B cell (primary cell): ENCODE measurements around the gene STUM. TPM values are rescaled to one million over a fixed set of nuclear protein-coding genes. Genes with fewer than 3 reads are reported as not detected.

Experiments used
- ATAC-seq: fragments of 200-7000 bp; cut with Tn5 transposase; one replicate; pipeline ENCODE4 v1.10.0; 2021; ENCODE audit warnings: low read depth, mild to moderate bottlenecking, moderate number of reproducible peaks, moderate library complexity
- CTCF ChIA-PET: fragments of 350-600 bp; sonication (Branson Sonifier 250); formaldehyde crosslinking; loops from one replicate; lab custom pipeline; 2021; ENCODE audit warnings: antibody characterized with exemption, inconsistent platforms; lab: Charles Lee
- POLR2A ChIA-PET: fragments of 350-600 bp; sonication (Branson Sonifier 250); formaldehyde crosslinking; loops from one replicate; lab custom pipeline; 2021; ENCODE audit warnings: antibody characterized with exemption; lab: Charles Lee
- DNase-seq: peaks from one replicate; pipeline ENCODE4 v3.0.0; 2013
- H2AFZ ChIP-seq: 2 replicates; pipeline ENCODE4 v1.6.1; 2012; ENCODE audit warnings: mild to moderate bottlenecking, low read depth, low read length; ENCODE audit not compliant: insufficient read depth, poor library complexity, severe bottlenecking
- H3K27ac ChIP-seq, 2 donors: 1 replicate in 1 of 2; 2 replicates in 1 of 2; pipeline ENCODE4 v1.5.1; 2012 to 2013; ENCODE audit warnings: low read length in 2 of 2, mild to moderate bottlenecking in 2 of 2, moderate library complexity in 1 of 2
- H3K27me3 ChIP-seq, 4 experiments: fragments of 200-600 bp in 1 of 4; sonication (generic) in 1 of 4; replicated peaks in 1 of 4; 1 replicate in 2 of 4; 2 replicates in 2 of 4; pipeline versions ENCODE4 v1.6.1 to v1.7.0; 2013 to 2016; ENCODE audit warnings: low read length in 3 of 4, mild to moderate bottlenecking in 2 of 4, mixed read lengths in 1 of 4, moderate library complexity in 1 of 4; ENCODE audit not compliant: insufficient read depth in 4 of 4, control insufficient read depth in 3 of 4; ENCODE audit errors: control extremely low read depth in 1 of 4
- H3K36me3 ChIP-seq, 2 experiments: replicated peaks in 1 of 2; 1 replicate in 1 of 2; 2 replicates in 1 of 2; pipeline versions ENCODE4 v1.6.1 to v1.7.1; 2013; ENCODE audit warnings: low read length in 1 of 2; ENCODE audit not compliant: insufficient read depth in 2 of 2, control insufficient read depth in 1 of 2; ENCODE audit errors: control extremely low read depth in 1 of 2, extremely low read depth in 1 of 2
- H3K4me1 ChIP-seq, 2 donors: fragments of 200-600 bp in 1 of 2; sonication (generic) in 1 of 2; 1 replicate in 1 of 2; 2 replicates in 1 of 2; pipeline versions ENCODE4 v1.5.1 to v1.6.1; 2013 to 2017; ENCODE audit warnings: low read length in 2 of 2; ENCODE audit not compliant: control insufficient read depth in 2 of 2, insufficient read depth in 2 of 2
- H3K4me2 ChIP-seq: replicated peaks from 2 replicates; pipeline ENCODE3; 2012; ENCODE audit warnings: mild to moderate bottlenecking, low read depth, low read length; ENCODE audit not compliant: poor library complexity, severe bottlenecking
- H3K4me3 ChIP-seq, 5 experiments: fragments of 200-600 bp in 1 of 5; sonication (generic) in 1 of 5; 1 replicate in 3 of 5; 2 replicates in 2 of 5; pipeline versions ENCODE4 v1.5.1 to v1.7.0; 2011 to 2016; ENCODE audit warnings: low read length in 4 of 5, mild to moderate bottlenecking in 4 of 5, low read depth in 2 of 5, control low read depth in 1 of 5, moderate library complexity in 1 of 5; ENCODE audit not compliant: insufficient read depth in 1 of 5; ENCODE audit errors: control extremely low read depth in 1 of 5, extremely low read depth in 1 of 5
- H3K79me2 ChIP-seq: fragments of 200-600 bp; sonication (generic); one replicate; pipeline ENCODE4 v1.6.0; 2016; ENCODE audit warnings: low read length; ENCODE audit not compliant: control insufficient read depth, insufficient read depth
- H3K9ac ChIP-seq: fragments of 200-600 bp; sonication (generic); 2 replicates; pipeline ENCODE4 v1.6.1; 2017; ENCODE audit warnings: mild to moderate bottlenecking, low read length, moderate library complexity
- H3K9me3 ChIP-seq, 3 donors: one replicate each; pipeline versions ENCODE4 v1.6.1 to v1.7.1; 2013; ENCODE audit warnings: low read length in 2 of 3; ENCODE audit not compliant: control insufficient read depth in 2 of 3, insufficient read depth in 1 of 3; ENCODE audit errors: control extremely low read depth in 1 of 3
- H4K20me1 ChIP-seq: 2 replicates; pipeline ENCODE4 v1.6.0; 2012; ENCODE audit warnings: mild to moderate bottlenecking, low read length; ENCODE audit not compliant: insufficient read depth, control insufficient read depth, poor library complexity, severe bottlenecking
- H3K27ac Mint-ChIP-seq: one replicate; pipeline ENCODE4 v1.8.0; 2021; ENCODE audit warnings: mixed read lengths
- H3K27me3 Mint-ChIP-seq: one replicate; pipeline ENCODE4 v1.8.0; 2021; ENCODE audit warnings: mixed read lengths
- H3K4me1 Mint-ChIP-seq: one replicate; pipeline ENCODE4 v1.8.0; 2021; ENCODE audit warnings: mixed read lengths
- H3K4me3 Mint-ChIP-seq: one replicate; pipeline ENCODE4 v1.8.0; 2021; ENCODE audit warnings: mixed read lengths
- H3K9me3 Mint-ChIP-seq: one replicate; pipeline ENCODE4 v1.8.0; 2022; ENCODE audit warnings: mixed read lengths; ENCODE audit not compliant: insufficient read depth
- EZH2 ChIP-seq: IDR thresholded peaks from 2 replicates; pipeline ENCODE4 v1.6.1; 2012; ENCODE audit warnings: borderline replicate concordance, low read depth, mild to moderate bottlenecking, moderate library complexity, low read length; ENCODE audit not compliant: insufficient read depth, poor library complexity, severe bottlenecking
- WGBS: methylation state at CpG from one replicate; pipeline ENCODE4 v1.1.5; 2013; ENCODE audit warnings: missing lambda C conversion rate; ENCODE audit not compliant: insufficient coverage; 5-methylcytosine and 5-hydroxymethylcytosine counted together
- intact Hi-C: fragments of 100-400 bp; cut with micrococcal nuclease; formaldehyde crosslinking; loops from one replicate; pipeline ENCODE4 v1.10.0; 2022
- polyA plus RNA-seq: library from polyadenylated mRNA; depleted of rRNA; stranded (reverse); fragments of >200 nt; gene quantifications from 2 replicates; pipeline ENCODE4 v1.2.3, GENCODE V29; 2012
- total RNA-seq, 2 donors: library from RNA; stranded (reverse); fragments of 120-200 nt in 1 of 2; gene quantifications; 1 replicate in 1 of 2; 2 replicates in 1 of 2; pipeline versions ENCODE4 v1.2.3 to v1.2.4, GENCODE V29; 2013 to 2022
- TF ChIP-seq, protein P1 (sequence below): fragments of 200-600 bp; IDR thresholded peaks from one replicate; pipeline ENCODE4 v1.8.0; 2022; ENCODE audit warnings: antibody characterized with exemption, mild to moderate bottlenecking

STUM gene
- total and polyA plus RNA-seq, 2 donors (not counting 1 experiment from before 2014, with no cell fraction given), result 0.12 to 0.69 TPM

DNA sequence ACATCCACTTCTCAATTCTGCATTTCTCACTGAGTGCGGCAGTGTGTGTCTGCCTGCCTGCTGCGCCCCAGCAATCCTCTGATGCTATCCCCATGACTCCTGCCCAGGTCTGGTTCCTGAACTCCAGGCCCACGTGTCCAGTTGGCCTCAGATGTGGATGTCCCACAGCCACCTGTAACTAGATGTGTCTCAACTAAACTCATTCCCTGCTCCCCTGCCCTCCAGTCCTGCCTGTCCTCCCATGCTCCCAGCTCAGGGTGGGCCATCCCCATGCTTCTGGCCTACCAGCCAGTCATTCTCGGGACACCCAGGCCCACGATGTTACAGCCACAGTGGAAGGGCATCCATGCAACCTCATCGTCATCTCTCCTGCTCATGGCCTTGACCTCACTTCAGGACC lies 76.8 kb downstream of the STUM start:
- Histone ChIP-seq H4K20me1 (no peaks in the 10 kb centered on the region), H3K36me3 (peaks cover 0 to 7% of the 10 kb centered on the region in 2 experiments), H3K27ac (no peak overlapping the region), H3K4me3 (no peak overlapping the region), H2AFZ (no peak overlapping the region), H3K9ac (no peak overlapping the region), H3K27me3 (no peaks in the 10 kb centered on the region), H3K4me2 (no peak overlapping the region), H3K4me1 (peaks cover 18% of the 10 kb centered on the region in 2 donors), H3K9me3 (peaks cover 0 to 12% (median 4%) of the 10 kb centered on the region in 3 donors), H3K79me2 (no peaks in the 10 kb centered on the region)
- intact Hi-C loops, result no loop called here
- no peak for ATAC-seq
- TF ChIP-seq EZH2, result no peak
- TF ChIP-seq, protein P1, sequence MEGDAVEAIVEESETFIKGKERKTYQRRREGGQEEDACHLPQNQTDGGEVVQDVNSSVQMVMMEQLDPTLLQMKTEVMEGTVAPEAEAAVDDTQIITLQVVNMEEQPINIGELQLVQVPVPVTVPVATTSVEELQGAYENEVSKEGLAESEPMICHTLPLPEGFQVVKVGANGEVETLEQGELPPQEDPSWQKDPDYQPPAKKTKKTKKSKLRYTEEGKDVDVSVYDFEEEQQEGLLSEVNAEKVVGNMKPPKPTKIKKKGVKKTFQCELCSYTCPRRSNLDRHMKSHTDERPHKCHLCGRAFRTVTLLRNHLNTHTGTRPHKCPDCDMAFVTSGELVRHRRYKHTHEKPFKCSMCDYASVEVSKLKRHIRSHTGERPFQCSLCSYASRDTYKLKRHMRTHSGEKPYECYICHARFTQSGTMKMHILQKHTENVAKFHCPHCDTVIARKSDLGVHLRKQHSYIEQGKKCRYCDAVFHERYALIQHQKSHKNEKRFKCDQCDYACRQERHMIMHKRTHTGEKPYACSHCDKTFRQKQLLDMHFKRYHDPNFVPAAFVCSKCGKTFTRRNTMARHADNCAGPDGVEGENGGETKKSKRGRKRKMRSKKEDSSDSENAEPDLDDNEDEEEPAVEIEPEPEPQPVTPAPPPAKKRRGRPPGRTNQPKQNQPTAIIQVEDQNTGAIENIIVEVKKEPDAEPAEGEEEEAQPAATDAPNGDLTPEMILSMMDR, result no peak
- no peak for DNase-seq
- Mint-ChIP-seq H3K27ac (no peak overlapping the region), H3K9me3 (no peaks in the 10 kb centered on the region), H3K27me3 (no peaks in the 10 kb centered on the region), H3K4me3 (no peak overlapping the region), H3K4me1 (peaks cover 34% of the 10 kb centered on the region)
- ChIA-PET POLR2A (no interaction called here), CTCF (interaction anchor here (0.6 to 16.3 kb wide), 6 partner anchors 8 to 222 kb away, joined by 4 to 278 read pairs (median 8); no protein-coding TSS in a partner anchor)
- WGBS, result 84% methylated on average over 6 of the region's 6 CpGs

DNA sequence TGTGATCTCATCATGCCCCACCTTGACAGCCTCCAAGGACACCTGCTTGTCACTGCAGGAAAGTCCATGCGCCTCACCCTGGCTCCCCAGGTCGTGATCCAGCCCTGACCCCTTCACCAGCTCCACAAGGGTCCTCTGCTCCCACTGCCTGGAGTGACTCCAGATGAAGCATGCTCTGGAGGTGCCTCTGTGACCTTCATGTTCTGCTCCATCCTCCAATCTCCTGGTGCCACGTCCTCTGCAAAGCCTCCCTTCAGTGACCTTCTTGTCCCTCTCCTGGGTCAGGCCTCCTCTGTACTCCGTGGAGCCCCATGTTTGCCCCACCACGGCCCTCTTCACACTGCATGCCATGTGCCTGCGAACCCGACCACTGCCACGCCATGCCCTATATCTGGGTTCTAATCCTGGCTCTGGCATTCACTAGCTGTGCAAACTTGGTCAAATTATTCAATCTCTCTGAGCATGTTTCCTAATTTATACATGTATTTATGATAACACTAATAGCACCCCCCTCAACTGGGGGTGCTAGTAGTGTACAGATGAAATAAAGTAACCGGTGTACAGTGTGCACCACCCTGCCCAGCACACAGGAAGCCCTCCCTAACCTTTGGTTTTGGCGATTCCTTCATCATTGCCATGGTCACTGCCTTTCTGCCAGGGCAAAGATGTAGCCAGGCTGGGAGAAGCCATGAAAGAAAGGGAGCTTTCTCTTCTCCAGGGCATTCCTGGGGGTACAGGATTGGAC lies 77.4 kb downstream of the STUM start:
- H3K4me3 ChIP-seq, result peak overlapping the region in 4 of 5 experiments; percentile 9 to 46 (median 32)
- H3K27ac ChIP-seq, result no peak overlapping the region
- H3K9me3 Mint-ChIP-seq, result no peaks in the 10 kb centered on the region
- no peak for TF ChIP-seq EZH2
- TF ChIP-seq, protein P1, result no peak
- no peaks in the 10 kb centered on the region for H3K27me3 Mint-ChIP-seq
- peaks cover 34% of the 10 kb centered on the region for H3K4me1 Mint-ChIP-seq
- ChIA-PET CTCF (interaction anchor here (0.6 to 16.3 kb wide), 36 partner anchors 10 to 500 kb away, joined by 3 to 278 read pairs (median 4); no protein-coding TSS in a partner anchor), POLR2A (interaction anchor here (0.7 to 1.2 kb wide), 4 partner anchors 113 to 917 kb away, joined by 3 to 6 read pairs (median 4); partner anchors contain the start of gene ITPKB)
- peak overlapping the region; percentile 56 for H3K9ac ChIP-seq
- peak overlapping the region; percentile 79 for H3K4me2 ChIP-seq
- H3K4me1 ChIP-seq, result peaks cover 18% of the 10 kb centered on the region in 2 donors
- ATAC-seq, result peak; percentile 19
- no peak overlapping the region for H3K27ac Mint-ChIP-seq
- H3K27me3 ChIP-seq, result no peaks in the 10 kb centered on the region
- no peaks in the 10 kb centered on the region for H4K20me1 ChIP-seq
- 72% methylated on average over 7 of the region's 10 CpGs for WGBS
- peaks cover 0 to 12% (median 4%) of the 10 kb centered on the region in 3 donors for H3K9me3 ChIP-seq
- intact Hi-C loops, result loop anchor here (1.0 to 2.0 kb wide), 3 partner anchors 61 to 315 kb away; partner anchors contain the start of gene COQ8A
- peak overlapping the region; percentile 70 for H2AFZ ChIP-seq
- H3K4me3 Mint-ChIP-seq, result peak overlapping the region; percentile 56
- no peak for DNase-seq
- H3K79me2 ChIP-seq, result no peaks in the 10 kb centered on the region
- peaks cover 0 to 7% of the 10 kb centered on the region in 2 experiments for H3K36me3 ChIP-seq
